Measurements from ENCODE around the gene BLOC1S5.
"Not testable (repeated sequence)": the region's sequence is repeated elsewhere in the genome, so short reads cannot be mapped to it uniquely, and the experiment has no call there.

Gene BLOC1S5

GRCh38 chr6:8045769-8046168 is 18.4 kb downstream of the BLOC1S5 start:
- not testable (repeated sequence) for DNase-seq (ENCODE audit: extremely low read depth in 1 of 2, low read depth in 1 of 2)

DNA sequence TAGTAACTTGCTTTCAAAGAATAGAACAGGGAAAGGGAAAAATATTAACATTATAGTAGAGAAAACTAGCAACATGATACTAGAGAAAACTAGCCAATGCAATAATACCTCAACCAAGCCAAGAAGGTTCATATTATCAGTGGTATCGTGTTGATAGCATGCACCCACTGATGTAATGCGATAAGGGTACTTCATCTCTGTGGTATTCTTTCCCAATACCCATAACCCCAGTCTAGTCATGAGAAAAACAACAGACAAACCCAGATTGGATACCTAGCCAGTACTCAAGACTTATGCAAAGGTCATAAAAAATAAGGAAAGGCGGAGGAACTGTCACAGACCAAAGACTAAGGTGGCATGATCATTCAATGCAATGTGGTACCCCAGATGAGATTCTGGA is 21.0 kb downstream of the BLOC1S5 start:
- no peak for DNase-seq (ENCODE audit: extremely low read depth in 1 of 2, low read depth in 1 of 2)

DNA sequence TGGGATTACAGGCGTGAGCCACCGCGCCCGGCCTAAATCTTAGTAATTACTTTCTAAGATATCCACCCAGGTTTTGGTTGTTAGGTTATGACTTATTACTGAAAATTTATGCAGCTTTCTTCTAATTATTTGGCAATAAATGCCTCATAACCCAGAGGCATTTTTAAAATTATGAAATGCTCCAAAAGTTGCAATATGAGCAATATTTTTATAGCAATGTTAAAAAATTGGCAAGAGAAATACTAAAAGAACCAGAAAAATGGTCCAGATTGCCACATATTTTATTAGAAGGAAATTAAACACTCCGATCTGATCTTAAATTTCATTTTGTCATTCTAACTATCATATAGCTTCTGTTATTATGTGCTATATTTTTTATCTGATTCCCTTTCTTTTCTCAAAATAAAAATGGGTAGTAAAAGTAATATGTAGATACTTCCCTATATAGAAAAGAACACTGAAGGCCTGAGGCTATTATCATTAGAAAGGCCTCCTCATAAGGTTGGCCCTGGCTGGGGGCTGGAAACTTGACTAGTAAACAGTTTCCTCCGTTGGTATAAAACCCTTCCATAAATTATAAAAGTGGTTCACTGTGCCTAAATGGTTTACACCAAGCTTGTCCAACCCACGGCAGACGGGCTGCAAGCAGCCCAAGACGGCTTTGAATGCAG is 22.1 kb downstream of the BLOC1S5 start:
- DNase-seq (ENCODE audit: extremely low read depth in 1 of 2, low read depth in 1 of 2) = no peak

DNA sequence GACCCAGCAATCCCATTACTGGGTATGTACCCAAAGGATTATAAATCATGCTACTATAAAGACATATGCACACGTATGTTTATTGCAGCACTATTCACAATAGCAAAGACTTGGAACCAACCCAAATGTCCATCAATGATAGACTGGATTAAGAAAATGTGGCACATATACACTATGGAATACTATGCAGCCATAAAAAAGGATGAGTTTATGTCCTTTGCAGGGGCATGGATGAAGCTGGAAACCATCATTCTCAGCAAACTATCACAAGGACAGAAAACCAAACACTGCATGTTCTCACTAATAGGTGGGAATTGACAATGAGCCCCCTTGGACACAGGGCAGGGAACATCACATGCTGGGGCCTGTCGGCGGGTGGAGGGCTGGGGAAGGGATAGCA is 30.1 kb downstream of the BLOC1S5 start:
- DNase-seq (ENCODE audit: extremely low read depth in 1 of 2, low read depth in 1 of 2) = not testable (repeated sequence)

- no peak for DNase-seq (ENCODE audit: extremely low read depth in 1 of 2, low read depth in 1 of 2)
These were observed 33.3 kb downstream of the BLOC1S5 start for GRCh38 chr6:8030920-8031319.

GRCh38 chr6:8029243-8029870 is 34.8 kb downstream of the BLOC1S5 start:
- no peak for DNase-seq (ENCODE audit: extremely low read depth in 1 of 2, low read depth in 1 of 2)

DNA sequence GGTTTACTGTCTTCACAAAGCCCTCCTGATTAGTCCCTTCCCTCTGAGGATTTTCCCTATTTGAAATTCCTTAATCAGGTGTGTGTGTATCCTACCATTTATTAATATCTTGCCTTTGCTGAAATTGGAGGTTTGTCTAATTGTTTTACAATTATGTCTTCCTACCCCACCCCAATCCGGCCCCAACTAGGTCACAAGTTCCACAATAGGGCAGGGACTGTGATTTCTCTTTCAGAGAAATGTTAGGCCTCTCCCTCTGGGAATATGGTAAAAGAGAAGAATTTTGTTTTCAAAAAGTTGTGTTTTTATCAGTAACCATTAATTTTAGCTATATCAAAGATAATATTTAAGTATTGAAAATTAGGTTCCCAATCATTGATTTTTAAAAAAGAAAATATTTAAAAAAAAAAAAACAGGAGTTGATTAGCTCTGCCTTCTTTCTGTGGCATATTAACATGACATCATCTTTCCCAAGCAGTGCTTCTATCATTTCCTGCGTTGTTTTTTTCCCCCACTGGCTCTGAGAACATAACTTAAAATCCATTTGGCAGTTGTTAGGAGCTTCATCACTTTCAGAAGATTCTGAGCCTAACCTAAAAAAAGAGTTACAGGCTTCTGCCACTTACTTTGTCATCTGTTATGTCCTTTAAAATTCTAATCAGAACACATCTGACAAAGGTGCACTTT is 36.1 kb downstream of the BLOC1S5 start:
- DNase-seq (ENCODE audit: extremely low read depth in 1 of 2, low read depth in 1 of 2) = no peak

GRCh38 chr6:8026800-8027199 is 37.4 kb downstream of the BLOC1S5 start:
- no peak for DNase-seq (ENCODE audit: extremely low read depth in 1 of 2, low read depth in 1 of 2)

- no peak for DNase-seq (ENCODE audit: extremely low read depth in 1 of 2, low read depth in 1 of 2)
These were observed 39.0 kb downstream of the BLOC1S5 start for GRCh38 chr6:8025191-8025590.

DNA sequence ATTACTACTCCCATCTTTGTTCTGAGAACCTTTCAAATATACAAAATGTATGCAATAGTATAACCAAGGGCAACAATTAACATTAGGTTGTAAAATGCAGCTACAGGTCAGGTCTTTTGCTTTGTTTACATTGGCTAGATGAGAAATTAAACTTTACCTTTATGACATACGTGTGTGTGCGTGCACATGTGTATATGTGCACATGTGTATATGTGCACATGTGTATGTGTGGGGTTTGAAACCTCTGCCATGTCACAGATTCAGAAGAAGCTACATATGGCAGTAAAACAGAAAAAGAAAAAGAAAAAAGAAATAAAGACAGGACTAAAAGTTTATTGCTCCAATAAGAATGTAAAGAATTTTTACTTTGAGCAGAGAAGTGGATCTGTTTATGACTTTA is 40.6 kb downstream of the BLOC1S5 start:
- no peak for DNase-seq (ENCODE audit: extremely low read depth in 1 of 2, low read depth in 1 of 2)

GRCh38 chr6:8020083-8020482 is 44.1 kb downstream of the BLOC1S5 start:
- no peak for DNase-seq (ENCODE audit: extremely low read depth in 1 of 2, low read depth in 1 of 2)

GRCh38 chr6:8017705-8018104 is 46.5 kb downstream of the BLOC1S5 start:
- DNase-seq (ENCODE audit: extremely low read depth in 1 of 2, low read depth in 1 of 2) = no peak

- no peak for DNase-seq (ENCODE audit: extremely low read depth in 1 of 2, low read depth in 1 of 2)
These were observed 46.9 kb downstream of the BLOC1S5 start for GRCh38 chr6:8017276-8017701.

DNA sequence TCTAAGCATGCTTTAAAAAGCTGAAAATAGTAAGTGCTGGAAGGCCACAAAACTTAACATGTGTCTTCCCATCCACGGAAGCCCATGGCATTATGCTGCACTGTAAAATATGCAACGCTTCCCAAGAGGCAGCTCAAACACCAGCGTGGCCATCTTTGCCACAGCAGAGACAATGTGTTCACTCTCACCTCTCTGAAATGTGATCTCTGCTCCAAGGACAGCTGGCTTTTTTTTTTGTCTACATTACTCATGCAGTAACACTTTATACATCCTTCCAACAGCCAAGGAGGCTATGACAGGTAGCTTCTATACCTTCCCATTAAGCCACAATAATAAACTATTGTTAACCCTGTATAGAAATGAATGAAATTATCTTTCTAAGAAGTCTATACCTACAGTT is 49.2 kb downstream of the BLOC1S5 start:
- no peak for DNase-seq (ENCODE audit: extremely low read depth in 1 of 2, low read depth in 1 of 2)

GRCh38 chr6:8013763-8014162 is 50.4 kb downstream of the BLOC1S5 start:
- no peak for DNase-seq (ENCODE audit: extremely low read depth in 1 of 2, low read depth in 1 of 2)

DNA sequence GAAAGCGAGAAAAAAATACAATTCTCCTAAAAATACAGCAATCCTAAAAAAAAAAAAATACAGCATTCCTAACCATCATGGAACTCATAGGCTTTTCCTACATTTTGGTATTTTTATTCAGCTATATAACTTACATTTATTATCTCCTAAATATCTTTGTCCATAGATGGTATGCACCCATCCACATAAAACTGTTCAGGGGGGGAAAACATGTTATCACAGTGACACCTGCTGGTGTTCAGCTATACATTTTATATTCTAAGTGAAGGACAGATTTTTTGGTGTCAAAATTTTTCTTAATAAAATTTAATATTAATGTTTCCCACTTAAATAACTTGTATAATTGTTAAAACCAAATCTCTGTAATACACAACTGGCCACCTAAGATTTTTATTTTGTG is 58.0 kb downstream of the BLOC1S5 start:
- no peak for DNase-seq (ENCODE audit: extremely low read depth in 1 of 2, low read depth in 1 of 2)

GRCh38 chr6:8005136-8005535 is 59.1 kb downstream of the BLOC1S5 start:
- no peak for DNase-seq (ENCODE audit: extremely low read depth in 1 of 2, low read depth in 1 of 2)

DNA sequence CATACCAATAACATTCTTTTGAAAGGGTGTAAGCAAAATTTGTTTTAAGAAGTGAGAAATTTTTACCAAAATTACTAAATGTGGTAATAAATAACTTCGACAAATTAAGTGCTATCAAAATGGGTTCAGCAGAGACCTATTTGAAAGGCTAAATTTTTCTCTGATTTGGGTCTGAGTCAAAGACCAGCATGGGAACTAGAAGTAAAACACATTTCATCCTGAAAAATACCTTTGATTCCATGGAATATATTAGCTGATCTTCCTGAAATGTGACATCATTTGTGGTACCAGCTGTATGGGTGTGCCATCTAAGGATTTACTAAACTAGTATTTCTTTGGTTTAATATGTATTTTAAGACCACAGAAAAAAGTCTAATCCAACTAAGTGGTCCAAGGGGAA is 63.6 kb downstream of the BLOC1S5 start:
- DNase-seq (ENCODE audit: extremely low read depth in 1 of 2, low read depth in 1 of 2) = no peak

DNA sequence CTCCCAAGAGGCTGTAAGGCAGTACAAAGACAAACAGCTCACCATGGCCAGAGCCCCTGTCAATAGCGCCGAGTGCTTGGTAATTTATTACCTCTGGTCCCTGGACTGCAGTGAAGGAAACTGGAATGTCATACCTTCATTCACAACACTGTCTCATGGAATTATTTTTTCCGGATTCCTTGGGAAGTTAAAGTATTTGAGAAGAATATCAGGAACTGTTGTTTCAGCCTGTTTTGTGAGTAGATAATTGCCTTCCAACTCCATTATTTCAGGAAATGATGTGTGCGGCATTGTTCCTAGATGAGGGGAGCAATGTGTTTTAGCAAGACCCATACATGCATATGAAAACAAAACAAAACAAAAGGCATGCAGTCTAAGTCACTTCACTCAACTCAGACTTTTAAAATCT is 64.0 kb downstream of the BLOC1S5 start:
- no peak for DNase-seq (ENCODE audit: extremely low read depth in 1 of 2, low read depth in 1 of 2)

DNA sequence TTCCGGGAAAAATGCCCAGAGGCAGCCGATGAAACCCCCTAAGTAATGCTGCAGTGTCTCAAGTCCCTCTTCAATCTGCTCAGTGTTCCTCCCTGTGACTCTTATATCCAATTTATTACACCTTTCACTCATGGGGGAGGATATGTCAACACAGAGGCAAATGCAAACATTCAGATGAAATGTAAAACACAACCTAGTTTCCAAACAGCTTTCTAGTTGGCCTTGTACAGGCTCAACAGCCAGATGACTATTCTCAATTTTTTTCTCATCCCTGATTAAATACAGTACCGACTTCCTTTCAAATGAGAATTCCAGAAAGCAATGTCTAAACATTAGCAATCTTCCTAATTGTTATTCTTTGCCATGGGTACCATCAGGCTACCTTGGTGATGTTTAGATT is 65.0 kb downstream of the BLOC1S5 start:
- DNase-seq (ENCODE audit: extremely low read depth in 1 of 2, low read depth in 1 of 2) = no peak

- no peak for DNase-seq (ENCODE audit: extremely low read depth in 1 of 2, low read depth in 1 of 2)
These were observed 66.0 kb downstream of the BLOC1S5 start for GRCh38 chr6:7998103-7998725.

- DNase-seq (ENCODE audit: extremely low read depth in 1 of 2, low read depth in 1 of 2) = no peak
These were observed 66.9 kb downstream of the BLOC1S5 start for GRCh38 chr6:7997286-7997685.
